GM21381 (cell line): ENCODE results near the gene NTHL1.

Experiments
- ATAC-seq: cut with Tn5 transposase; IDR thresholded peaks from one replicate; pipeline ENCODE4 v1.9.1; 2021; ENCODE audit warnings: mild to moderate bottlenecking, moderate library complexity; ENCODE audit not compliant: unreplicated experiment

The NTHL1 gene

DNA sequence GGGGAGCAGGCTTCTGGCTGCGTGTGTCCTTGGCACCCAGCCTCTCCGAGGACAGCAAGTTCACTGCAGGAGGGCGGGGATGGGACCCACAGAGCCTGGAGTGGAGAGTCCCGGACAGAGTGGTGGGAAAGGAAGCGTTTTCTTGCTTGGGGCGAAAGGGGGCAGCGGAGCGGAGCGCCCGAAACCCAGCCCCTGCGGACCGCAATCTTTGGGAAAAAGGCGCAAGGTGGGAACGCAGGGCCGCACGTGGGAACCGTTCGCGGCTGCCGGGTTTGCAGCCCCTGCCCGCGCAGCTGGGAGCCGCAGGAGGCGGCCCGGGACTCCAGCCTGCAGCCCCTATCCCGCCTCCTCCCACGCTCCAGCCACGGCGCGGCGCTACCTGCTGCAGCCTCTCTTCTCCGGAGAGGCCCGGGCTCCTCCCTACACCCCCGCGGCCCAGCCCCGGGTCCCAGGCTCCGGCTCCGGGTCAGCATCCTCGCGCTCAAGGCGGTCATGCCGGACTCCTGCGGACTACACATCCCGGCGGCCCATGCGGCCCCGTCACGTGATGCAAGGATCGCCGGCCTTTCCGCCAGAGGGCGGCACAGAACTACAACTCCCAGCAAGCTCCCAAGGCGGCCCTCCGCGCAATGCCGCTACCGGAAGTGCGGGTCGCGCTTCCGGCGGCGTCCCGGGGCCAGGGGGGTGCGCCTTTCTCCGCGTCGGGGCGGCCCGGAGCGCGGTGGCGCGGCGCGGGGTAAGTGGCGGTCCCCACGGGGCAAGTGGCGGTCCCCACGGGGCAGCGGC, at the start of gene NTHL1, which contains the start of gene TSC2:
Gene NTHL1 (minus strand): TSS at position 505 of the 786 bp plus-strand sequence. CDS start 11 bp downstream, at position 494.
Gene TSC2 (plus strand): TSS at position 656 of the 786 bp plus-strand sequence. CDS start 631 bp downstream, outside the sequence.
- ATAC-seq, result peak; percentile 87

DNA sequence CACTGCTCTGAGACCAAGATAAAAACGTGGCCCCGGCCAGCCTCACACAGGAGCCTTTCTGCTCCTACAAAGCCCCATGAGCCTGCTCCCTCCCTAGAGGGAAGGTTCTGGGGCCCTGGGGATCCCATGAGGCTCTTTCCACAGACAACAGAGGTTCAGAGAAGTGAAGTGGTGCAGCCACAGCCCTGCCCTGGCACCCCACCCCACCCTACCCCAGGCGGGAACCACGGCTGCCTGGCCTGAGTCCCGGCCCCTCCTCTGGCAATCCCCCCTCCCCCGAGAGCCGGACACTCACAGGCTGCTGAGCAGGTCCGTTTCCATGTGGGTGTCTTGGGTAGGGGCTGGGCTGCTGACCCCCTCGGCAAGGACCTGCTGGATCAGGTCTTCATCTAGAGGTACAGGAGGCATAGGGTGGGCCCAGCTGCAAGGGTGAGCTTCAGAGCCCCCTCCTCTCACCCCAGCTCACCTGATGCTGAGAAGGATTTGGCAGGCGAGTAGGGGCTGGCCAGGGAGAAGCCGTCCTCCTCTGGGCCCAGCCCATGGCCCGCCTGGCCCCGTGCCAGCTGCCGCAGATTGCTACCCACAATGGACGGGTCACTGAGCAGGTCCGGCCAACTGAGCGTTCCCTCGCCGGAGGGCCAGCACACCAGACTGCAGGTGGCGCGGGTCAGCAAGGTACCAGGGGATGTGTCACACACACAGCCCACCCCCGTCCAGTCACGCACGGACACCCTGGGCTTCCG, 49.4 kb upstream of the NTHL1 start:
- no peak for ATAC-seq

DNA sequence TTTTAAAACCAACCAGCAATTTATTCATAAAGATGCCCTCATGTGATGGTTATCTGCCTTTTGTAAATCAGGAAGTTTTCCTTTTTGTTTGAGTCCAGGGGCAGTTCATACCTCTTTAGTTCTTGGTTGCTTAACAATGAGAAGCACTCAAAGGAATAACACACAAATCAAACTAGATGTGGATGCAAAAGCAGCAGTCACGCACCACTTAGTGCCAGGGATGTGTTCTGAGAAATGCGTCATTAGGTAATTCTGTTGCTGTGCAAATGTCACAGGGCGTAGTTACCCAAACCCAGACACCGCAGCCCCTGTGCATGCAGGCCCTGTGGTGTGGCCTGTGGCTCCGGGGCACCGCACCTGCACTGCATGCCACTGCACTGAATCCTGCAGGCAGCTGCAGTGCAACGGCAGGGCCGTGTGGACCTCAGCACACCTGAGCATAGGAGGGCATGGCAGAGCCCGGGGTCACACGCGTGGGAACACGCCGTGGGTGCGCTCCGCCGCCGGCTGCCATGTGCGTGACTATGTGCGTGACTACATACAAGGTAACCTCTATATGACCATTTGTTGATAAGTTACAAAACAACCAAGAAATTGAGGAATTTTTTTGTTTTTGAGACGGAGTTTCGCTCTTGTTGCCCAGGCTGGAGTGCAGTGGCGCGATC, 48.4 kb upstream of the NTHL1 start:
- ATAC-seq, result no peak

DNA sequence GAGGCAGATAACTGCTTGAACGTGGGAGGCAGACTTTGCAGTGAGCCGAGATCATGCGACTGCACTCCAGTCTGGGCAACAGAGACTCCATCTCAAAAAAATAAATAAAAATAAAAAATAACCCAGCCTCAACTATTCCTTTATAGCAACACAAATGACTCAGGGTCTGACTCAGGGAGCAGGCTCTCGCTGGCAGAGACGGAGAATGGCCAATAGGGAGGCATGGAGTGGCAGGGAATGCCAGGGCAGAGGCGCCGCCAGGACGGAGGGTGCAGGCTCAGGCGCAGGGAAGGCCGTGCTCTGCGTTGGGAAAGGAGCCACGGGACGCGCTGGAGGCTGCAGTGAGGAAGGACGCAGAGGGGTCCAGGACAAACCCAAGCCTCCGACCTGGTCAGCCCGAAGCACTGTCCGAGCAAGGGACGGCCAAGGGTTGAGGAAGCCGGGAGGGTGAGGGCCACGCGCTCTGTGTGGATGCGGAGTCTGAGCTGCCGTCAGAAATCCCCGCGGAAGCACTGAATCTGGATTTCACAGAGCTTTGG, 47.8 kb upstream of the NTHL1 start:
- ATAC-seq, result no peak

DNA sequence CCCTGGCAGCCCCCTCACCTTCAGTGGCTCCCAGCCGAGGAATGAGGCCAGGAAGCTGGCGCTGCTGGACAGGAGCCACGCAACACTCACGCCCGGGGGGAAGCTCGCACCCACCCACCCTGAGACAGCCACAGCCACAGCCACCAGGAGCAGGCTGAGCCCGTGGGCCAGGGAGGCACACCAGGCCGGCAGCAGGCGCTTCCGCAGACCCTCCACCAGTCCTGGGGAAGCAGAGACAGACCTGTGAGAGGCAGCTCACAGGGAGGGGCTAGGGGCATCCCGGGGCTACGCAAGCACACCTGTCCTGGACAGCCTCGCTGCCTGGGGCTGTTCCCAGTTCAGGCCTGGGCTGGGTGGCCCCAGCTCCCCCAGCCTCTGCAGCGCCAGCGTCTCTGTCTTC, 46.2 kb upstream of the NTHL1 start:
- ATAC-seq, result no peak

DNA sequence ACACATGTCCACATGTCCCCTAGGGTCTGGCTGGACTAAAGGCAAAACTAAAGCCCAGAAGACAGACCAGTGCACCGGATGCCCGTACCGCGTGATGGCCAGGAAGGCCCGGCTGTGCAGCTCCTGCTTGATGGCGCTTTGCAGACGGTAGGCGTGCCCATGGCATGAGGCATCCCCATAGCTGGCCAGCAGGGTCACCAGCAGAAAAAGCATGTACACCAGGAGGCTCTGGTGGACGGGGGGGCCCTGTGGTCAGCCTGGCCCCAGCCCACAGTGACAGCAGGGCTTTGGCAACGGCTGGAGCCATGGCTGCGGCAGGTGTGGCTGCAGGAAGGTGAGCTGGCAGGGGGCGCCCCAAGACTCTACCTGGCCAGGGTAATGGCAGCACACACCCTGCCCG, 45.2 kb upstream of the NTHL1 start:
- ATAC-seq, result no peak

DNA sequence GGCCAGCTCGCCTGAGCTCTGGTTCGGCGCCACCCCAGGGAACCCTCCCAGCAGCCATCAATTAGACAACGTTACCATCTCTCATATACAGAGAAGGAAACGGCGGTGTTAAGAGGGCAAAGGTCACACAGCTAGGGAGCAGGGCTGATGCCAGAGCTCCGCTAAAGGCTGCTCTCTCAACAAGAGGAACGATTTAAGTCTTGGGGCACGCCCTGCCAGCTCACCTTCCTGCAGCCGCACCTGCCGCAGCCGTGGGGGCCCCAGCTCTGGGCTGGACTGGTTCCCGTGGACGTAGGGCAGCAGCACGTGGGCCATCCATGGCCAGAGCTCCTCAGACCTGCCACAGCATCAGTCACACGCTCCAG, 44.6 kb upstream of the NTHL1 start:
- ATAC-seq, result no peak

DNA sequence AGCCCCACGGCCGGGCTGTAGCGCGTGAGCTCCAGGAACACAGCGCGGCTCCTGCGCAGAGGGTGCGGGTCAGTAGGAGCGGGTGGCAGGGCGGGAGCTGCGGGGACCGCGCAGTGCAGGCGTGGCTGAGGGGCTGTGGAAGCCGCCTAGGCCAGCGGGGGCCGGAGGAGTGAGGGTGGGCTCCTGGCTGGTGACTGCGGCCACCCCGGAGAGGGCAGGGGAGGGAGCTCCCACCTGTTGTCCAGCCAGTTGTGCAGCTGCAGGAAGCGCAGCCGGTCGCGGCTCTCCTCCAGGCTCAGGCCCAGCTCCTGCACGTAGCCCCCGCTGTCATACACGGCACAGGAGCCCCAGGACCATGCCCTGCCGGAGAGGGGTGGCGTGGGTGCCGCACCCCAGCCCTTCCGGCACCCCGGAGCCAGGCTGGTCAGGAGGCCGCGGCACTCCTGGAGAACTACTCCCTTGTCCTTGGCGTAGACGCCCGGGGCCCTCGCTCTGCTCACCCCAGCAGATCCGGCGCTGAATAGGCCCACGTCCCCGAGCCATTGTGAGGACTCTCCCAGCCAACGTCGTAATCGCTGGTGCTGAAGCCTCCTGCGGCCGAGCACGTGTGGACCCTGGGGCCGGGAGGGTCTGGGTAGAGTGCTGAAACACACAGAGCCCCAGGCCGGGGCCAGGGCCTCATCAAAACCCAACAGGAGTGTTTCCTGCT, 44.1 kb upstream of the NTHL1 start:
- no peak for ATAC-seq

DNA sequence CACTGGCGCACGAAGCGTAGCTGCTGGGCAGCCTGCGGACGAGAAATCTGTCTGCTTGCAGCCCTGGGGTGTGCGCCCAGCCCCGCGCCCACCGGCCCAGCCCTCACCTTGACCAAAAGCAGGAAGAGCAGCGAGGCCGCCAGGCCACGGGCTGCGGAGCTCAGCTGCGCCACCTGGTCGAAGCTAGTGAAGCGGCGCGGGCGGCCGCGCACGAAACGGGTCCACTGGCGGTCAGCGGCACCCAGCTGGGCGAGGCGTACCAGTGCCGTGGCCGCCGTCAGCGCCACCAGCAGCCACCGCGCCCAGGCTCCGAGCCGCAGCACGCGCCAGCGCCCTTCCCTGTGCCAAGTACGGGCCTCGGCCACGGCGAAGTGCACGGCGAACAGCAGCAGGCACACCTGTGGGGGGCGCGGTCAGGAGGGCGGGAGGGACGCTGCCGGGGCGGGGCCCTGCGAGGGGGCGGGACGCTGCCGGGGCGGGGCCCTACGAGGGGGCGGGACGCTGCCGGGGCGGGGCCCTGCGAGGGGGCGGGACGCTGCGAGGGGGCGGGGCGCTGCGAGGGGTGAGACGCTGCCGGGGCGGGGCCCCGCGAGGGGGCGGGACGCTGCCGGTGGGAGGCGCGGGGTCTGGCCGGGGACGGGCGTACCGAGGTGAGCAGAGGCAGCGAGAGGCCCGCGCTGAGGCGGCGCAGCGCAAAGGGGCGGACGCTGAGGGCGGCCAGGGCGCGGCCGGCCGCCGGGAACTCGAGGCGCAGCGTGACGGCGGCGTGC, 43.3 kb upstream of the NTHL1 start:
- ATAC-seq, result no peak

DNA sequence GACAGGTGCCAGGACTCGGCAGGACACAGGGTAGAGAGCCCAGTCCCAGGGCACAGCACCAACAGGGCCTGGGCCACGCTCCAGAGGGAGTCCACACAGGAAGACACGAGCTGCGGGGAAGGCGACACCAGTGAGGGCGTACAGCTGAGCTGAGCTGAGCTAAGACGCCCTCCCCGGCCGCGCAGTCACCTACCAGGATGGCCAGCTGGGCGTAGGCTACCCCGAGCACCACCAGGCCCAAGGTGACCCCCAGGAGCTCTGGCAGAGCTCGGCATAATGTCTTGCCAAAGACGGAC, 42.8 kb upstream of the NTHL1 start:
- no peak for ATAC-seq

DNA sequence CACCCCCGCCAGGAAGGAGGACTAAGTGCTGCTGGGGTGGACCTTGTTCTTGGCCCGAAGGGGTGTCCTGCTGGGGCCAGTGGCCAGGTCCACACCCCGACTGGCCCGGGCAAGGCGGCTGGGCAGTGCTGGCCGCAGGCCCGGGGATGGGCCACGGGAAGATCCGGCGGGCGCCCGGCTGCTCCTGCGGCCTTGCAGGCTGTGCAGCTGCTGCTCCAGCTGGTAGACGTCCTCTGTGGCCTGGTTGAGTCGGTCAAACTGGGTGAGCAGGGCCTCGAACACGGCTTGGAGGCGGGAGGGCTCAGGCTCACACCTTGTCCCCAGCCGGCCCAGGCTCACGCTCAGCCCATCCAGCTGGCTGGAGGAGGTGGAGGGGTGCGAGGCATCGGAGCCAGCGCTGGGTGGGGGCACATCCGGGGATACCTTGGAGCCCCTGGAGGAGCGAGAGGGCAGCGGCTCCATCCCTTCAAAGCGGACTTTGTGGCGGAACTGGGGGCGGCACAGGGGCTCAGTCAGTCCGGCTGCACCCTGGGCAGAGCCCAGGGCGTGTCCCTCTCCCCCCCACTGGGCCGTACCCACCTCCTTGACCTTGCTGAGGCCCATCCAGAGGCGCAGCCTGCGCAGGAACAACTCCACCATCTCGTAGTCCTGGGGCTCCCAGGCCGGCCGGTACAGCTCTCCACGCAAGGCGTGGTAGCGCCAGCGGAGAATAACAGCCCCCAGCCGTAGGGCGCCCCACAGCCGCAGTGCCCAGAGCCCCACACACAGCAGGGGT, 42.3 kb upstream of the NTHL1 start:
- ATAC-seq, result no peak

DNA sequence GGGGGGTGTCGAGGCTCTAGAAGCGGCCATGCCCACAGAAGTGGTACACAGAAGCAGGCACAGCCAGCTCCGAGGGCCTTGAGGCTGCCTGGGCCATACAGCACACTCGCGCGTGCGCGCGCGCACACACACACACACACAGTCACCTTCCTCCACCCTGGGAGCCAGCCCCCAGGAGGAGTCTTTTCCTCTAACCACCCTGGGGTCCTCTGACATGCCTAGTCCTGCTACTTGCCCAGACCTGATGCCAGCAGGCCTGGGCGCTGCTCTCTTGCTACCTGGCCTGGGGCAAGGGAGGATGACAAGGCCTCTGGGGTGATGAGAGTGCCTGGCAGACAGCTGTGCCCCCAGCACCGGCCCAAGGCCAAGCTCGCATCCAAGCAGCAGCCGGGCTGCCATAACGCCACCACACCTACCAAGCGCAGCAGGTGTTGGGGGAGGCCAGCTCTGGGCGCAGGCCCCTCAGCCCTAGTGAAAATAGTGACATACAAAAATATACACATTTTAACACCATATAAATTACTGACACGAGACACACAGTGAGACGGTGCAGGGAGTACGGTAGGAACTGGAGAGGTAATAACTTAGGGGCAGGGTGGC, 41.2 kb upstream of the NTHL1 start:
- no peak for ATAC-seq

DNA sequence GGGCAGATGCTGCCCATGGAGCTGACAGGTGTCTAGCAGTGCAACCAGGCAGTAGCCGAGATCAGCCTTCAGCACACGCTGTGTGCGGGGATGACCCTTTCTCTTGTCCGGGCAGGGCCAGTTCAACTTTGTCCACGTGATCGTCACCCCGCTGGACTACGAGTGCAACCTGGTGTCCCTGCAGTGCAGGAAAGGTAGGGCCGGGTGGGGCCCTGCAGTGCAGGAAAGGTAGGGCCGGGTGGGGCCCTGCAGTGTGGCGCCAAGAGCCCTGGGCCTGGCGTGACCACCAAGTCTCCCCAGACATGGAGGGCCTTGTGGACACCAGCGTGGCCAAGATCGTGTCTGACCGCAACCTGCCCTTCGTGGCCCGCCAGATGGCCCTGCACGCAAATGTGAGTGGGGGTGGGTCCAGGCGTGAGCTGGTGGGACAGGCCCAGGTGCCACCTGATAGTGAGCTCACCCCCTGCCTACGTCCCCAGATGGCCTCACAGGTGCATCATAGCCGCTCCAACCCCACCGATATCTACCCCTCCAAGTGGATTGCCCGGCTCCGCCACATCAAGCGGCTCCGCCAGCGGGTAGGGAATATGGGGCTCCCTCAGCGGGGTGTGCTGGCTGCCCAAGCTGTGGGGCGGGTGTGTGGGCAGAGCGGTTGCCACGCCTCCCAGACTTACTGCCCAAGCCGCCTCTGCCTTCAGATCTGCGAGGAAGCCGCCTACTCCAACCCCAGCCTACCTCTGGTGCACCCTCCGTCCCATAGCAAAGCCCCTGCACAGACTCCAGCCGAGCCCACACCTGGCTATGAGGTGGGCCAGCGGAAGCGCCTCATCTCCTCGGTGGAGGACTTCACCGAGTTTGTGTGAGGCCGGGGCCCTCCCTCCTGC, 40.4 kb upstream of the NTHL1 start:
- ATAC-seq, result no peak

DNA sequence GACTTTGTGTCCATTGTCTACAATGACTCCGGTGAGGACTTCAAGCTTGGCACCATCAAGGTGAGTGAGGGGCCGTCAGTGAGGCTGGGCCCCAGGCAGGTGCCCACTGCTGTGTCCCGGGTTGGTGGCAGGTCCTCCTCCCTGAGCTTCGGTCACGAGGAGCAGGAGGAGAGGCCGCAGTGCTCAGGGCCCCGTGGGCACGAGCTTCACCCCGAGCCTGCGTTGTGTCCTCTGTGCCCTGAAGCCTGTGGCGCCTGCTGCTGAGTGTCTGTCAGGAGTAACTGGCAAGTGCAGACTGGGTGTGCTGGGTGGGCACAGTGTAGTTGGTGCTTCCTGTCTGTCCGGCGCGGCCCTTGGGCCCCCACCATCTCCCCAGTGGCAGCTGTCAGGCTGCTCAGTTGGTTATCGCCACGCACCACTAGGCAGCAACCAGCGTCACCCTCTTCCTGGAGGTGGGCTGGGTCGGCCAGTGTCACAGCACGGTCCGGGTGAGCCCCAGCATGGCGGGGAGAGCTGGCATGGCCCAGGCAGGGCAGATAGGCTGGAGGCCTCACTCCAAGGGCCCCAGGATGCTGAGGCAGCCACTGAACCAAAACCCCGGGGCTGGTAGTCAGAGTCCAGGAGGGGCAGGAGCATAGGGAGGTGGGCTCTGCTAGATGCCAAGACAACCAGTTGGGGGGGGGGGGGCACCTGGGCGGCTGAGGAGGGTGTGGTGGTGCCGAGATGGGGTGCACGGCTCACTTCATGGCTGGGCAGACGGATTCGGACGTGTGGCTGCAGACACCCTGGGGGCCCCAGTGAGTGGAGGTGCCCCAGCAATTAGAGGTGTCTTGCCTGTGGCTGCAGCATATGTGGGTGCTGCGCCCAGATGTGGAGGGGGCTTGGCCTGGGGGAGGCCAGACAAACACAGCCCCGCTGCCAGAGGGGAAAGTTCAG, 39.4 kb upstream of the NTHL1 start:
- ATAC-seq, result no peak

DNA sequence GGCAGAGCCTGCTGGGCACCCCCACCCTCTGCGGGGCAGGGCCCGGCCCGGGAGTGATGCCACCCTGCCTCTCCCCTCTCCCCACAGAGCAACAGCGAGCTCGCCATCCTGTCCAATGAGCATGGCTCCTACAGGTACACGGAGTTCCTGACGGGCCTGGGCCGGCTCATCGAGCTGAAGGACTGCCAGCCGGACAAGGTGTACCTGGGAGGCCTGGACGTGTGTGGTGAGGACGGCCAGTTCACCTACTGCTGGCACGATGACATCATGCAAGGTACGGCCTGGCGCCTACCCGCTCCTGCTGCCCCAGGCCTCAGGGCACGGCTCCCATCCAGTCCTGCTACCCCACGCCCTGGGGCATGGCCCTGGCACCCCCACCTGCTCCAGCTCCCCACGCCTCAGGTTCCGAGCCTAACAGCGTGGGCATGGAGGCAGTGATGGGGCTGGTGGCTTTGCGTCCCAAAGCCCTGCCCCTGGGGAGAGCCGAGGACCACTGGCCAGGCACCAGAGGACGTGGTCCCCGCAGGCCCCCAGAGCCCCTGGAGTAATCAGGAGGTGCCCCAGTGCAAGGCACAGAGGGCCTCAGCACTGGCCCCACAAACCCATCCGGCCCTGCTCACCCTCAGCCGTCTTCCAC, 38.6 kb upstream of the NTHL1 start:
- ATAC-seq, result no peak

DNA sequence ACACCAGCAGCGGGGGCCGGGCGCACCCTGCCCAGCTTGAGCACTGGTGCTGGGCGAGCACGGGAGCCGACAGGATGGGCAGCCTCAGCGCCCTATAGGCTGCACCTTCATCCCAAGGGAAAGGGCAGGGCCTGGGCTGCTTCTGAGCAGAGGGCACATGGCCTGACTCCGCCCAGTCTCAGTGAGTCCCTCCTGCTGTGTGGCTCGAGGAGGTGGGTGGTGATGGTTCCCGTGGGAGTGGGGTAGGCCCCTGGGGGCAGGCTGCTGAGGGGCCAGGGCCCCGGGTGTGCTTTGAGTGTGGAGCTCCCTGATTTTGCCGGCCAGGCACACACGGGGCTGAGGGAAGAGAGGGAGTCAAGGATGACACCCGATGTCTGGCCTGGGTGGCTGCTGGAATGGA, 38.0 kb upstream of the NTHL1 start:
- no peak for ATAC-seq
